ENCODE measurements around the gene CFAP300.

CFAP300 gene

GRCh38 chr11:102109896-102110760, 62.9 kb downstream of the CFAP300 start, which contains the start of gene YAP1:
TSS of gene YAP1 (plus strand) at chr11:102110447. CDS start at chr11:102110849, 402 bp downstream.
- Histone ChIP-seq H3K27me3 (ENCODE audit: control insufficient read depth, insufficient read depth, low read length) (no peaks in the 10 kb centered on the region), H3K9me3 (ENCODE audit: control insufficient read depth, low read length) (no peaks in the 10 kb centered on the region), H3K4me1 (no peaks in the 10 kb centered on the region), H2AFZ (peak within 1 kb of the TSS; percentile 81), H3K36me3 (ENCODE audit: control insufficient read depth, insufficient read depth, low read length) (no peaks in the 10 kb centered on the region), H3K27ac (peak within 1 kb of the TSS; percentile 83), H3K79me2 (no peaks in the 10 kb centered on the region), H3K9ac (no peak within 1 kb of the TSS), H3K4me2 (ENCODE audit: low read length) (peak within 1 kb of the TSS; percentile 54), H3K4me3 (ENCODE audit: low read depth, low read length) (peak within 1 kb of the TSS; percentile 66)
- TF ChIP-seq CTCF (IDR thresholded peaks at IDR 0.05), result no peak

- no peaks in the 10 kb centered on the region for H3K9me3 ChIP-seq (ENCODE audit: control insufficient read depth, low read length)
- H3K79me2 ChIP-seq, result no peaks in the 10 kb centered on the region
- peak overlapping the region; percentile 37 for H3K4me2 ChIP-seq (ENCODE audit: low read length)
- H3K4me1 ChIP-seq, result no peaks in the 10 kb centered on the region
- peak overlapping the region; percentile 81 for H2AFZ ChIP-seq
- peak overlapping the region; percentile 66 for H3K4me3 ChIP-seq (ENCODE audit: low read depth, low read length)
- no peaks in the 10 kb centered on the region for H3K36me3 ChIP-seq (ENCODE audit: control insufficient read depth, insufficient read depth, low read length)
- TF ChIP-seq CTCF (IDR thresholded peaks at IDR 0.05), result no peak
- H3K9ac ChIP-seq, result no peak overlapping the region
- H3K27me3 ChIP-seq (ENCODE audit: control insufficient read depth, insufficient read depth, low read length), result no peaks in the 10 kb centered on the region
- peak overlapping the region; percentile 83 for H3K27ac ChIP-seq
Observed at GRCh38 chr11:102110761-102111010, 63.4 kb downstream of the CFAP300 start.

- Histone ChIP-seq H3K4me3 (ENCODE audit: low read depth, low read length) (peak overlapping the region; percentile 66), H3K9ac (no peak overlapping the region), H3K9me3 (ENCODE audit: control insufficient read depth, low read length) (no peaks in the 10 kb centered on the region), H3K4me2 (ENCODE audit: low read length) (peak overlapping the region; percentile 75), H3K27ac (peak overlapping the region; percentile 83), H3K4me1 (no peaks in the 10 kb centered on the region), H2AFZ (peak overlapping the region; percentile 81), H3K36me3 (ENCODE audit: control insufficient read depth, insufficient read depth, low read length) (no peaks in the 10 kb centered on the region), H3K79me2 (no peaks in the 10 kb centered on the region), H3K27me3 (ENCODE audit: control insufficient read depth, insufficient read depth, low read length) (no peaks in the 10 kb centered on the region)
- TF ChIP-seq CTCF (IDR thresholded peaks at IDR 0.05), result no peak
Observed at GRCh38 chr11:102111011-102111786, 64.0 kb downstream of the CFAP300 start.

GRCh38 chr11:102111787-102112508, 64.7 kb downstream of the CFAP300 start:
- Histone ChIP-seq H3K27ac (peak overlapping the region; percentile 83), H3K36me3 (ENCODE audit: control insufficient read depth, insufficient read depth, low read length) (no peaks in the 10 kb centered on the region), H2AFZ (peak overlapping the region; percentile 81), H3K9ac (no peak overlapping the region), H3K4me2 (ENCODE audit: low read length) (peak overlapping the region; percentile 75), H3K9me3 (ENCODE audit: control insufficient read depth, low read length) (no peaks in the 10 kb centered on the region), H3K27me3 (ENCODE audit: control insufficient read depth, insufficient read depth, low read length) (no peaks in the 10 kb centered on the region), H3K79me2 (no peaks in the 10 kb centered on the region), H3K4me3 (ENCODE audit: low read depth, low read length) (peak overlapping the region; percentile 66), H3K4me1 (no peaks in the 10 kb centered on the region)
- no peak for TF ChIP-seq CTCF (IDR thresholded peaks at IDR 0.05)

Data from parathyroid adenoma (tissue), 2 donors.